HG02588 (cell line): ENCODE results near the gene ATP5PO.

ENCODE experiments used
- ATAC-seq: cut with Tn5 transposase; IDR thresholded peaks from one replicate; pipeline ENCODE4 v1.9.1; 2021; ENCODE audit warnings: mild to moderate bottlenecking, moderate library complexity; ENCODE audit not compliant: unreplicated experiment

The ATP5PO gene

GRCh38 chr21:33901412-33902288, 14.0 kb downstream of the ATP5PO start:
- ATAC-seq: no peak

- no peak for ATAC-seq
Measured at GRCh38 chr21:33899199-33899598, 16.4 kb downstream of the ATP5PO start.

GRCh38 chr21:33898586-33898985, 17.0 kb downstream of the ATP5PO start:
- no peak for ATAC-seq

DNA sequence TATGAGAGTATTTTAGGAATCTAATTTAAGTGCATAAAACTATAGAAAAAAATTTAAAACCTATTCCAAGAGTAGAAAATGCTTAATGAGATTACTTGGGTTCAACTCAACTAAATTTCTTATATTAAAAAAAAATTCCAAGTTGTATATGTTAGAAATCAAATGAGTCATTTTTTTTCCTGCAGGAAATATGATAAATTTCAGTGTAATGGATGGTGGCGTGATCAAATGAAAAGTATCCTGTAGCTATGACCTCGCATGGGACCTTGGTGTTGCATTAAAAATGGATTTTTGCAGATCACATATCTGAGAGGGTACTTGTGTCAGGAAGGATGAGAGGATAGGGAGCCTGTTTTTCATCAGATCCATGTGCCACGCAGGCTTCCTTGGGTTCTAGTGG, 17.9 kb downstream of the ATP5PO start:
- no peak for ATAC-seq

GRCh38 chr21:33897098-33897497, 18.5 kb downstream of the ATP5PO start:
- ATAC-seq: no peak

- ATAC-seq: no peak
Measured at GRCh38 chr21:33896691-33897090, 18.9 kb downstream of the ATP5PO start.

GRCh38 chr21:33895356-33895755, 20.2 kb downstream of the ATP5PO start:
- ATAC-seq: no peak

DNA sequence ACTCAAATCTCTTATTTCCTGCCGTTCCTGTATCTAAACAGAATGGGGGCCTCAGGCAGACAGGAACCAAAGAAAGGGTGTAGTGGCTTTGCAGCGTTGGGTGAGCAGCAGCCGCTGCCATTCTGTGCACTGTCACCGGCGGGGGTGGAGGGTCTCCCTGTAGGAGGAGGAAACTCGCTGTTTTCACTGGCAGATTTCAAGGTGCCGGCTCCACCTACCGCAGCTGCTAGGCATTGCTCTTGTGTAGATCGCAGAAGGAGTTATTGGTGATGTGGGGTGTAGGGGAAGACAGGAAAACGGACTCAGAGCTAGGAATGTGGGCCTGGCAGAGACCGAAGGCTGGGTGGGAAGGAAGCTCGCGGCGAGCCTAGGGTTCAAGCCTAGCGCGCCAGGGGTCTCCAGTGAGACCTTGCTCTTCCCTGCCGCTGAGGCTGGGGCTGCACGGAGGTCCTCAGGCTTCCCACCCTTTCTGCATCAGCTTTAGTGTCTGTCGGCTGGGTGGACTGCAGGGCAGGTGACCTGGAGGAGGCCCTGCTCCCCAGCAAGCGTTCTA, 20.8 kb downstream of the ATP5PO start:
- no peak for ATAC-seq

GRCh38 chr21:33893917-33894316, 21.7 kb downstream of the ATP5PO start:
- no peak for ATAC-seq

DNA sequence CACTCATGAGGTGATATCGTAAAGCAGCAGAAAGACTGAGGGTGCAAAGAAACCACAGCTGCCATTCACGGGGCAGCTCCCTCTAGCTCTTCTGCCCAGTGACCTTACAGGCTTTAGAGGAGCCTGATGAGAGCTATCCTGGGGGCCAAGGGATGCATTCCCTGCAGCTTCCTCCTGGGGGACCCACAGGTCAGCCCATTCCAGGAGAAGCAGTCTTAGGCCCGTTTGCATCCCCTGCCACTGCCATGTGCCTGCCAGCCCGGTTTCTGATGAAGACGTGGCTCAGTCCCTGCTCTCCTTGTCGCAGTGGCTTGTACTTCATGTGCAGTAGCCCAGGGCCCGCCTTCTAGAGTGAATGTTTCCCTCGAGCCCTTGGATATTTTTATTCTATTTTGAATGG, 22.8 kb downstream of the ATP5PO start:
- no peak for ATAC-seq

GRCh38 chr21:33890187-33890586, 25.4 kb downstream of the ATP5PO start:
- no peak for ATAC-seq

GRCh38 chr21:33886321-33886720, 29.3 kb downstream of the ATP5PO start:
- no peak for ATAC-seq

GRCh38 chr21:33885172-33885514, 30.5 kb downstream of the ATP5PO start:
- no peak for ATAC-seq

DNA sequence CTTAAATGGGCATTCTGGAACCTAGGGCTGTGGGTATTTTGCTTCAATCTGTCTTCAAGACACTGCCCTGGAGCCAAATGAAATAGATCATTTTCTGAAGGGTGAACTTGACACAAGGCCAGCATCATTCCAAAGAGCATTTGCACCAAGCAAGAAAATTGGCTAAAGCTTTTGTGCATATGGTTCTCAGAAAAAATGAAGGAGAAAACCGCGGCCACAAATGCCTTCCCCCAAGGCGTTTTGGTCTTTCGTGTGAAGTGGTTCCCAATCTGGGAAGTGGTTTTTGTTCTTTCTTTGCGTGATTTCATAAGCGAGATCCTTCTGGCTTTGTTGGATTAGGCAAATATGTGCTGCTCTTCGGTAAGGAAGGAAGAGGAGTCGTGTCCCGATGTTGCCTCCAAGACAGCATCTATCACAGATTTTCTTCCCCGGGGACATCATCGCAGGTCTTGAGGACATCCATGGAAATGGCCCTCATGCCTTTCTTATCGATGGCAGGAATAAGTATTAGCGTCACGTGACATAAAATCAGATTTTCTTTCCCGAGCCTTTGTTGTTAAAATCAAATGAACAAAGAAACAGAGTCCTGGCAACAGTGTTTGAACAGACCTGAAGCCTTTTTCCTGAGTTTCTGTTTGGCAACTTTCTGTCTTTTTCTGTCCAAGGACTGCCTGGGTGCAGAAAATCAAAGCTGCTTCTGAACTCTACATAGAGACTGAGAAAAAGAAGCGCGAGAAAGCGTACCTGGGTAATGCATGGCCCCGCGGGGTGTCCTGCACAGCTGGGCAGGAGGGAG, 31.0 kb downstream of the ATP5PO start:
- no peak for ATAC-seq

DNA sequence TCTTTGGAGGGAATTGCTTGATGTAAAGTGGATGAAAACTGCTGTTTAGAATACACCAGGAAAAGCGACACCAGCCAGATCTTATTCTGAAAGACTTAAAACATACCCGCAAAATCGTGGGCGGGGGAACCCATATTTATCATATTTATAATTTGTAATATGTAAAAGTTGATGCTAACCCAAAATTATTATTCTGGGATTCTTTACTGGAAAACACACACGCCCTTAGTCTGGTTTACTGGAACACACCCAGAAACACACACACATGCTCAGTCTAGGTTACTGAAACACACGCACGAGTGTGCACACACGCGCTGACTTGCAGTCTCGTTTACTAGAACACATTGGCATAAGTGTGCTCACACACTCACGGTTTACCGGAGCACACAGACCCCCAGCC, 32.5 kb downstream of the ATP5PO start:
- ATAC-seq: no peak

DNA sequence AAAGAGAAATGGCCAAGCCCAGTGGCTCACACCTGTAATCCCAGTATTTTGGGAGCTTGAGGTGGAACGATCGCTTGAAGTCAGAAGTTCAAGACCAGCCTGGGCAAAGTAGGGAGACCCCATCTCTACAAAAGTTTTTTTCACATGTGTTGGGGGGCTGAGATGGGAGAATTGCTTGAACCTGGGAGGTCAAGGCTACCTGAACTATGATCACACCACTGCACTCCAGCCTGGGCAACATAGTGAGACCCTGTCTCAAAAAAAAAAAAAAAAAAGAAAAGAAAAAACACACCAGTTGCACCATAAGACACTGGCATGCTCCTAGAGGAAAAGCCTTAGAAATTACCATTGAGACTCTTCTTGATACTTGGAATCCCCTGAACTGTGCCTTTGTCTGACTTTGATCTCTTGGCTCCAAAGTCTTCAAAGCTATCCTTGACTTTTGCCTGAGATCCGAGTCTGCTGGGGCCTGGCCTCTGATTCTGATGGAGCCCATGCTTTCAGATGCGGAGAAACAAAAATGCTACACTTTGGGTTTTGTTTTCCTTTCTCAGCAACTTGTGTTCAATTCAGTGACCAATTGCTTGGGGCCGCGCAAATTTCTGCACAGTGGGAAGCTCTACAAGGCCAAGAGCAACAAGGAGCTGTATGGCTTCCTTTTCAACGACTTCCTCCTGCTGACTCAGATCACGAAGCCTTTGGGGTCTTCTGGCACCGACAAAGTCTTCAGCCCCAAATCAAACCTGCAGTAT, 33.7 kb downstream of the ATP5PO start:
- no peak for ATAC-seq

DNA sequence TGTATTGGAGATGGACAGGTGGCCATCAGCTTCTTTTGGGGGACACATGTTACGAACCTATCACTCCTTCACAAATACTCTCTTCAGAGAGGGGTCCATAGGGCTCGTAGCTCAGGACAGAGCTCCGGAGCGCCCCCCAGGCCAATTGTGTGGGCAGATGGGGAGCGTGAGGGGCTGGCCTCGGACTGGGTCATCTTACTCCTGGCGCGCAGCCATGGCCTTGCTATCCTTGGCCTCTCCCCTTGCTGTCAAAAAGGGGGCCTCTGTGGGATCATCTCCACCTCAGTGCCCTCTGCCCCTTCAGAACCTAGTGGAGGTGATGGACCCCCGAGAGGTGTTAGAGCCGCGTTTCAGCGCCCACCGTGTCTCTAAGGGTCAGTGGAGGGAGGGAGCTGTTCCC, 35.0 kb downstream of the ATP5PO start:
- no peak for ATAC-seq

- ATAC-seq: no peak
Measured at GRCh38 chr21:33878824-33879223, 36.8 kb downstream of the ATP5PO start.

- ATAC-seq: no peak
Measured at GRCh38 chr21:33875026-33875695, 40.4 kb downstream of the ATP5PO start.

- ATAC-seq: no peak
Measured at GRCh38 chr21:33874161-33874560, 41.4 kb downstream of the ATP5PO start.
